ENCODE data around the gene ROR1. TPM values are rescaled to one million over a fixed set of nuclear protein-coding genes. Genes with fewer than 3 reads are reported as not detected.

Gene ROR1
- total and polyA plus RNA-seq, 9 of the 15 experiments (the other 6 are each of a cell fraction or from before 2014, with no cell fraction given) = 0.02 TPM; not detected in 8

- no TSS peak for BruUV-seq (replicated peaks)
- H3K36me3 ChIP-seq (ENCODE audit: control insufficient read depth, insufficient read depth, low read length) = no peaks in the 10 kb centered on the region
Observed at GRCh38 chr1:64107118-64107519, 333.3 kb downstream of the ROR1 start.

GRCh38 chr1:64107632-64108031 lies 333.8 kb downstream of the ROR1 start:
- no peaks in the 10 kb centered on the region for H3K27me3 ChIP-seq (ENCODE audit: control insufficient read depth in 2 of 2, insufficient read depth in 2 of 2, low read length in 2 of 2)
- DNase-seq (ENCODE audit: extremely low read depth in 1 of 4, low spot score in 3 of 4) (no peak), ATAC-seq (no peak), FAIRE-seq (no peak)
- intact Hi-C loops (cut with micrococcal nuclease) = no loop called here
- H3K4me3 ChIP-seq = no peak overlapping the region
- H3K79me2 ChIP-seq (ENCODE audit: control insufficient read depth, insufficient read depth, low read length) = no peaks in the 10 kb centered on the region
- H3K9me3 ChIP-seq (replicated peaks; ENCODE audit: control insufficient read depth, insufficient read depth, low read depth, low read length) = no peaks in the 10 kb centered on the region
- H4K20me1 ChIP-seq (replicated peaks; ENCODE audit: control insufficient read depth, insufficient read depth, low read length) = no peaks in the 10 kb centered on the region
- H3K27ac ChIP-seq (ENCODE audit: extremely low read depth, low read depth, low read length) = no peak overlapping the region
- H3K4me1 ChIP-seq (replicated peaks in 1 of 2; ENCODE audit: control insufficient read depth in 2 of 2, insufficient read depth in 2 of 2, low read length in 2 of 2) = no peaks in the 10 kb centered on the region
- H2AFZ ChIP-seq (ENCODE audit: low read depth, low read length) = no peak overlapping the region
- no peak overlapping the region for H3K9ac ChIP-seq (ENCODE audit: insufficient read depth in 1 of 2, low read depth in 2 of 2, low read length in 2 of 2)
- H3K9me1 ChIP-seq (ENCODE audit: control insufficient read depth, insufficient read depth, low read length) = no peaks in the 10 kb centered on the region
- H3K36me3 ChIP-seq (ENCODE audit: control insufficient read depth, insufficient read depth, low read length) = no peaks in the 10 kb centered on the region
- 5% methylated on average over 2 of the region's 2 CpGs for WGBS (ENCODE audit: insufficient coverage, low coverage, missing lambda C conversion rate)
- BruUV-seq (replicated peaks) = no TSS peak
- TF ChIP-seq IFI16 (CRISPR knock-in tag; IDR thresholded peaks at IDR 0.05) = no peak
- no peak for TF ChIP-seq KDM5B (IDR thresholded peaks at IDR 0.05; ENCODE audit: insufficient replicate concordance, low read depth, low read length)
- no peak for TF ChIP-seq ZNF263 (CRISPR knock-in tag; IDR thresholded peaks at IDR 0.05; ENCODE audit: borderline replicate concordance)
- TF ChIP-seq USF2 (CRISPR knock-in tag; IDR thresholded peaks at IDR 0.05) = no peak
- no peak for TF ChIP-seq GTF2A2 (tag; IDR thresholded peaks at IDR 0.05)
- no peak for TF ChIP-seq E4F1 (CRISPR knock-in tag; IDR thresholded peaks at IDR 0.05; ENCODE audit: borderline replicate concordance)
- no peak for TF ChIP-seq FOXJ2 (tag; IDR thresholded peaks at IDR 0.05)
- no peak for TF ChIP-seq ELF4 (CRISPR knock-in tag; IDR thresholded peaks at IDR 0.05)
- no peak for TF ChIP-seq ILK (tag; IDR thresholded peaks at IDR 0.05; ENCODE audit: borderline replicate concordance, low read depth)
- TF ChIP-seq MIER1 (IDR thresholded peaks at IDR 0.05; ENCODE audit: low read depth) = no peak
- no peak for TF ChIP-seq NFIX (CRISPR knock-in tag; IDR thresholded peaks at IDR 0.05; ENCODE audit: low read depth)
- no peak for TF ChIP-seq COPS2 (conservative IDR thresholded peaks at IDR 0.05)
- TF ChIP-seq SAFB2 (IDR thresholded peaks at IDR 0.05; ENCODE audit: borderline replicate concordance, low read depth, low read length, severe bottlenecking) = no peak
- no peak for TF ChIP-seq BDP1 (IDR thresholded peaks at IDR 0.05; ENCODE audit: insufficient read depth, insufficient read length)
- H3K4me2 ChIP-seq (ENCODE audit: insufficient read depth, low read length) = no peak overlapping the region
- in situ Hi-C loops (cut with MboI) = no loop called here
- CTCF ChIA-PET (ENCODE audit: low intra/inter-chr PET ratio) = no interaction called here
- POLR2A ChIA-PET = no interaction called here

More at GRCh38 chr1:64107118-64107519, 333.3 kb downstream of the ROR1 start:
- in situ Hi-C loops (cut with MboI) (no loop called here), intact Hi-C loops (cut with micrococcal nuclease) (no loop called here)
- no peak overlapping the region for H3K4me2 ChIP-seq (ENCODE audit: insufficient read depth, low read length)
- H3K27me3 ChIP-seq (ENCODE audit: control insufficient read depth in 2 of 2, insufficient read depth in 2 of 2, low read length in 2 of 2) = no peaks in the 10 kb centered on the region
- H3K9me3 ChIP-seq (replicated peaks; ENCODE audit: control insufficient read depth, insufficient read depth, low read depth, low read length) = no peaks in the 10 kb centered on the region
- no peaks in the 10 kb centered on the region for H3K4me1 ChIP-seq (replicated peaks in 1 of 2; ENCODE audit: control insufficient read depth in 2 of 2, insufficient read depth in 2 of 2, low read length in 2 of 2)
- ChIA-PET POLR2A (no interaction called here), CTCF (ENCODE audit: low intra/inter-chr PET ratio) (no interaction called here)
- TF ChIP-seq RBM25 (IDR thresholded peaks at IDR 0.05; ENCODE audit: low read depth, low read length, severe bottlenecking) (peak; percentile 33), GATAD2B (IDR thresholded peaks at IDR 0.05; ENCODE audit: borderline replicate concordance) (no peak)
- no peaks in the 10 kb centered on the region for H4K20me1 ChIP-seq (replicated peaks; ENCODE audit: control insufficient read depth, insufficient read depth, low read length)
- no peaks in the 10 kb centered on the region for H3K9me1 ChIP-seq (ENCODE audit: control insufficient read depth, insufficient read depth, low read length)
- no peaks in the 10 kb centered on the region for H3K79me2 ChIP-seq (ENCODE audit: control insufficient read depth, insufficient read depth, low read length)
- no peak for FAIRE-seq
- 0% methylated on average over 4 of the region's 4 CpGs for WGBS (ENCODE audit: insufficient coverage, low coverage, missing lambda C conversion rate)
- ATAC-seq = no peak
- no peak for DNase-seq (ENCODE audit: extremely low read depth in 1 of 4, low spot score in 3 of 4)
- H3K27ac ChIP-seq (ENCODE audit: extremely low read depth, low read depth, low read length) = no peak overlapping the region
- H3K4me3 ChIP-seq = no peak overlapping the region
- H3K9ac ChIP-seq (ENCODE audit: insufficient read depth in 1 of 2, low read depth in 2 of 2, low read length in 2 of 2) = no peak overlapping the region
- H2AFZ ChIP-seq (ENCODE audit: low read depth, low read length) = no peak overlapping the region
